Lung (tissue), 10 donors: ENCODE measurements around the gene NPIPA8. TPM values are rescaled to one million over a fixed set of nuclear protein-coding genes. Genes with fewer than 3 reads are reported as not detected.
"Not testable (repeated sequence)": the region's sequence is repeated elsewhere in the genome, so short reads cannot be mapped to it uniquely, and the experiment has no call there.

Source experiments
- ATAC-seq: fragments of 200-7000 bp; cut with Tn5 transposase; one replicate; pipeline ENCODE4 v1.9.1; 2020; ENCODE audit warnings: moderate number of reproducible peaks; ENCODE audit not compliant: insufficient read depth, low FRiP score
- DNase-seq, 3 donors: peaks; one replicate each; pipeline ENCODE4 v3.0.0-alpha.2; 2013 to 2017
- H3K27ac ChIP-seq, 2 donors: one replicate each; pipeline ENCODE4 v1.5.1; 2013; ENCODE audit warnings: mild to moderate bottlenecking in 2 of 2, moderate library complexity in 2 of 2, control low read depth in 1 of 2, inconsistent platforms in 1 of 2, low read depth in 1 of 2, low read length in 1 of 2
- H3K27me3 ChIP-seq, 3 donors: one replicate each; pipeline ENCODE4 v1.5.1; 2013; ENCODE audit warnings: low read length in 2 of 3; ENCODE audit not compliant: control insufficient read depth in 3 of 3, insufficient read depth in 3 of 3
- H3K36me3 ChIP-seq, 4 donors: one replicate each; pipeline ENCODE4 v1.5.1; 2013; ENCODE audit warnings: low read length in 4 of 4, mild to moderate bottlenecking in 1 of 4, moderate library complexity in 1 of 4; ENCODE audit not compliant: control insufficient read depth in 4 of 4, insufficient read depth in 4 of 4
- H3K4me1 ChIP-seq, 5 donors: one replicate each; pipeline ENCODE4 v1.5.1; 2013; ENCODE audit warnings: low read length in 5 of 5, mild to moderate bottlenecking in 2 of 5, moderate library complexity in 1 of 5; ENCODE audit not compliant: control insufficient read depth in 5 of 5, insufficient read depth in 5 of 5
- H3K4me3 ChIP-seq: one replicate; pipeline ENCODE4 v1.5.1; 2013; ENCODE audit warnings: mild to moderate bottlenecking, control low read depth, moderate library complexity
- H3K9ac ChIP-seq, 2 donors: one replicate each; pipeline ENCODE4 v1.5.1; 2013; ENCODE audit warnings: low read length in 2 of 2, control low read depth in 1 of 2; ENCODE audit not compliant: insufficient read depth in 1 of 2
- H3K9me3 ChIP-seq, 4 donors: one replicate each; pipeline ENCODE4 v1.5.1; 2013; ENCODE audit warnings: low read length in 3 of 4, mild to moderate bottlenecking in 1 of 4, moderate library complexity in 1 of 4; ENCODE audit not compliant: control insufficient read depth in 4 of 4, insufficient read depth in 3 of 4
- WGBS, 2 donors: extraction: QIAGEN DNeasy Blood & Tissue Kit; methylation state at CpG; one replicate each; pipeline ENCODE4 v1.1.7; 2013; 5-methylcytosine and 5-hydroxymethylcytosine counted together
- polyA plus RNA-seq, 2 donors: library from polyadenylated mRNA; stranded (reverse); fragments of 200-250 nt; gene quantifications; one replicate each; pipeline ENCODE4 v1.2.1, GENCODE V29; 2013
- total RNA-seq, 2 donors: library from RNA; depleted of rRNA in 1 of 2; stranded (reverse); fragments of >200 nt in 1 of 2; gene quantifications; one replicate each; pipeline ENCODE4 v1.2.1, GENCODE V29; 2014 to 2021
- donor health status: Bipolar disorder and iron deficiency.
- donor health status: healthy.
- donor health status: DM: yes; HTN: yes; CAD: no.

NPIPA8 gene
- total and polyA plus RNA-seq, 4 donors = 0.03 to 15.5 (median 6.0) TPM

DNA sequence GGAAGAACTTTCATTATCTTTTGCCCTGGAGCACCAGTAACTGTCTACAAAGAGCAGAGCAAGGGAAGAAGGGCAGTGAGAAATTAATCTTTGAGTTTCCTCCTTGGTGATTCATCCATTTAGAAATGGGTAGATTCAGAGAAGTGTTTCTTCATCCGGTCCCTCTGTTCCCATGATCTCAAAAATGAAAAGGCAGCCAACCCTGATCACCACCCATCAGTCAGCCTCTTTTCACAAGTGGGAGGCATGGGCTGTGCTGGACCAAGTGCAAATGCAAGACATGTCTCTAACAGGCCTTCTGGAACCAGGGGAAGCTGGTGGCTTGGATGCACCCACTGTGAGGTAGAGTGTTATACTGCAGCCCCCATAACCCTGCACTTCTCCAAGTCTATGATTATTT, 38.8 kb downstream of the NPIPA8 start:
- not testable (repeated sequence) for H3K4me3 ChIP-seq, H3K27me3 ChIP-seq, H3K27ac ChIP-seq, DNase-seq, H3K9ac ChIP-seq, H3K36me3 ChIP-seq, H3K4me1 ChIP-seq, H3K9me3 ChIP-seq, ATAC-seq
- no CpG with 5 or more reads among the region's 1 CpG for WGBS, 2 donors

GRCh38 chr16:18296931-18297330, 39.6 kb downstream of the NPIPA8 start:
- not testable (repeated sequence) for ATAC-seq, DNase-seq, H3K9me3 ChIP-seq, H3K36me3 ChIP-seq, H3K4me1 ChIP-seq, H3K27me3 ChIP-seq, H3K9ac ChIP-seq, H3K4me3 ChIP-seq, H3K27ac ChIP-seq
- WGBS, 2 donors = no CpG with 5 or more reads among the region's 7 CpGs

DNA sequence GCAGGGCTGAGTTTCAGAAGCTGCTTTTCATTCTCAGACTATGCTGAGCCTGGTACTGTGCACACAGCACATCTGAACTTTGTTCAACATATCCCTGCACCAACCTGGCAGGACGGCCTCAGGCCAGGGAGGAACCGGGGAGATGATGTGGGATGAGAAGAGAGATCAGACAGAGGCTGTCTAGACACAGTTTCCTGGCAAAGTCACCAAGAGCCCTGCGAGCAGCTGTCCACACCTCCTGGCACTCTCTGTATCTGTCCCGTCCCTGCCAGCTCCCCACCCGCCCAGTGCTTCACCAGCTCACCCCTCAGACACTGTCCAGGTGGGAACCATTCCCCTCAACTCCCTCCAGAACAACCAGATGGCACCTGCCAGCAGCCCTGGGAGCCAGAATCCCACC, 42.2 kb downstream of the NPIPA8 start:
- not testable (repeated sequence) for DNase-seq, H3K9ac ChIP-seq, H3K9me3 ChIP-seq, H3K36me3 ChIP-seq, H3K4me3 ChIP-seq, H3K27me3 ChIP-seq, H3K27ac ChIP-seq, ATAC-seq, H3K4me1 ChIP-seq
- WGBS, 2 donors = no CpG with 5 or more reads among the region's 5 CpGs

- H3K9me3 ChIP-seq, H3K27ac ChIP-seq, H3K27me3 ChIP-seq, DNase-seq, H3K4me1 ChIP-seq, H3K36me3 ChIP-seq, H3K9ac ChIP-seq, ATAC-seq, H3K4me3 ChIP-seq: not testable (repeated sequence)
- no CpG with 5 or more reads among the region's 3 CpGs for WGBS, 2 donors
Observed at GRCh38 chr16:18293337-18293956, 43.1 kb downstream of the NPIPA8 start.

DNA sequence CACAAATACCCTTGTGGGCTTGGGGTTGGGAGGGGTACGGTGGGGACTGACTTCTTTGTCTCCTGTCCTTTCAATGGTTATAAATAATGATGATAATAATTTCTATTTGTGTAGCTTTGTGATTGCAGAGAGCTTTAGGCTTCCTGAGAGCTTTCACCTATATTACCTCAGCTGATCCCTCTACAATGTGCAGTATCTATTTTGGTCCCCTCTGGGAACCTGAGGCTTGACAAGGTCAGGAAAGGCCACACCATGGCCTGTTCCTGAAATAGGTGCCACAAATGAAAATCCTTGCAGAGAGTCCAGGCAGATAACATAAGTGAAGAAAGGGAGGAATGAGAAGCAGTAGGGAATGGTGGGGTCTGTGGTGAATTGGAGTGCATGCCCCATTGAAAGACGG, 45.6 kb downstream of the NPIPA8 start:
- H3K9ac ChIP-seq, H3K9me3 ChIP-seq, H3K4me3 ChIP-seq, DNase-seq, H3K27me3 ChIP-seq, H3K36me3 ChIP-seq, ATAC-seq, H3K27ac ChIP-seq, H3K4me1 ChIP-seq: not testable (repeated sequence)
- no CpG with 5 or more reads among the region's 2 CpGs for WGBS, 2 donors

- not testable (repeated sequence) for DNase-seq, H3K4me1 ChIP-seq, H3K27ac ChIP-seq, H3K9me3 ChIP-seq, H3K36me3 ChIP-seq, H3K9ac ChIP-seq, H3K27me3 ChIP-seq, H3K4me3 ChIP-seq, ATAC-seq
- WGBS, 2 donors = 60 to 78% methylated on average over 1 of the region's 1 CpG
Observed at GRCh38 chr16:18286342-18286741, 50.2 kb downstream of the NPIPA8 start.

- DNase-seq, H3K4me1 ChIP-seq, ATAC-seq, H3K27me3 ChIP-seq, H3K9me3 ChIP-seq, H3K4me3 ChIP-seq, H3K36me3 ChIP-seq, H3K27ac ChIP-seq, H3K9ac ChIP-seq: not testable (repeated sequence)
- no CpG with 5 or more reads among the region's 3 CpGs for WGBS, 2 donors
Observed at GRCh38 chr16:18280319-18280718, 56.2 kb downstream of the NPIPA8 start.

- not testable (repeated sequence) for H3K27me3 ChIP-seq, H3K36me3 ChIP-seq, H3K4me1 ChIP-seq, H3K4me3 ChIP-seq, H3K9ac ChIP-seq, H3K9me3 ChIP-seq, DNase-seq, ATAC-seq, H3K27ac ChIP-seq
- whole genome bisulfite sequencing, 2 donors = 84 to 100% methylated on average over 1 of the region's 3 CpGs
Observed at GRCh38 chr16:18276756-18277155, 59.8 kb downstream of the NPIPA8 start.
